ENCODE measurements around the gene PDX1.
A peak's percentile ranks its signal among the peaks of the same experiment; 100 is the strongest.

Gene PDX1

DNA sequence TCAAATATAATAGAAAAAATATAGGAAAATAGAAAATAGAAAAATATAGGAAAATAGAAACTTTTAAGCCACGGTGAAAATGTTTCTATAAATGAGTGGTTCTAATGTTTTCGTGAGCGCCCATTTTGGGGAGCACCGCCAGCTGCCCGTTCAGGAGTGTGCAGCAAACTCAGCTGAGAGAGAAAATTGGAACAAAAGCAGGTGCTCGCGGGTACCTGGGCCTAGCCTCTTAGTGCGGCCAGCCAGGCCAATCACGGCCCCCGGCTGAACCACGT is 204 bp upstream of the PDX1 start:
- Histone ChIP-seq H2AFZ (no peak overlapping the region), H3K36me3 (ENCODE audit: control insufficient read depth, insufficient read depth, low read length) (no peaks in the 10 kb centered on the region), H3K9ac (no peak overlapping the region), H3K4me1 (no peaks in the 10 kb centered on the region), H3K9me3 (ENCODE audit: control insufficient read depth, low read length) (no peaks in the 10 kb centered on the region), H3K27ac (no peak overlapping the region), H3K4me3 (ENCODE audit: low read depth, low read length) (peak overlapping the region; percentile 49), H3K27me3 (ENCODE audit: control insufficient read depth, insufficient read depth, low read length) (peaks cover 30% of the 10 kb centered on the region), H3K79me2 (no peaks in the 10 kb centered on the region), H3K4me2 (ENCODE audit: low read length) (peak overlapping the region; percentile 80)
- TF ChIP-seq, protein P1, sequence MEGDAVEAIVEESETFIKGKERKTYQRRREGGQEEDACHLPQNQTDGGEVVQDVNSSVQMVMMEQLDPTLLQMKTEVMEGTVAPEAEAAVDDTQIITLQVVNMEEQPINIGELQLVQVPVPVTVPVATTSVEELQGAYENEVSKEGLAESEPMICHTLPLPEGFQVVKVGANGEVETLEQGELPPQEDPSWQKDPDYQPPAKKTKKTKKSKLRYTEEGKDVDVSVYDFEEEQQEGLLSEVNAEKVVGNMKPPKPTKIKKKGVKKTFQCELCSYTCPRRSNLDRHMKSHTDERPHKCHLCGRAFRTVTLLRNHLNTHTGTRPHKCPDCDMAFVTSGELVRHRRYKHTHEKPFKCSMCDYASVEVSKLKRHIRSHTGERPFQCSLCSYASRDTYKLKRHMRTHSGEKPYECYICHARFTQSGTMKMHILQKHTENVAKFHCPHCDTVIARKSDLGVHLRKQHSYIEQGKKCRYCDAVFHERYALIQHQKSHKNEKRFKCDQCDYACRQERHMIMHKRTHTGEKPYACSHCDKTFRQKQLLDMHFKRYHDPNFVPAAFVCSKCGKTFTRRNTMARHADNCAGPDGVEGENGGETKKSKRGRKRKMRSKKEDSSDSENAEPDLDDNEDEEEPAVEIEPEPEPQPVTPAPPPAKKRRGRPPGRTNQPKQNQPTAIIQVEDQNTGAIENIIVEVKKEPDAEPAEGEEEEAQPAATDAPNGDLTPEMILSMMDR (IDR thresholded peaks at IDR 0.05): no peak

DNA sequence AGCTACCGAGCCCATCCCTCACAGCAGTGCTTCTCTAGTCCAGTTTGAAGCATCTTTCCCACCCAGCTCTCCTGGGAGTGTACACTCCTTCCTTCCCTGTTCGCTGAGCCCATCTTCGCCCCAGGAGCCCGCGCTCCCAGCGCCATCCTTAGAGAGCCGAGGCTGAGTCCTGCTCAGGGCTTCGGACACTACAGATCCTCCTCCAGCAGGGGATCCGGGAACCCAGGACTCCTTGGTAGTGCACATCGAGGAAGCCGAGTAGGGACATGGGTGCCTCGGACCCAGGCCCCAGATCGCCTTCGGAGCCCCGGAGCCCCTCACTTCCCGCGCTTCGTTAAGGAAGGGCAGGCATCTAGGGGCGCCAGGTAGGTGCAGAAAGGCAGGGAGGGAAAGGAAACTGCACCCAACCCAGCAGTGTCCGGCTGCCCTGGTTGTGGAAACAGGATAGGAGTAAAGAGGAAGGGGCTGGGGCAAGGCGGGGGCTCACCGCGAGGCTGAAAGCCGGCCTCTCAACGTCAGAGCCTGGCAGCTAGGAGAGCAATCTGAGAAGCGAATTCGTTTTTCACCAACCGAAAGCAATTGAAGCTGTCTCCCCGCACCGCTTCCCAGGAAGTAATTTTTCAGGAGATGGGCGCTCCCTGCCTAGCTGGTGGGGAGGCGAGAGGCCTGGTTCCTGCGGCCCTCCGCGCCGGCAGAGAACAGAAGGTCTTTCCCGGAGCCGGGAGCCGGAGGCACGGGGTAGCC is 1.0 kb downstream of the PDX1 start:
- Histone ChIP-seq H3K36me3 (ENCODE audit: control insufficient read depth, insufficient read depth, low read length) (no peaks in the 10 kb centered on the region), H3K79me2 (no peaks in the 10 kb centered on the region), H3K27ac (no peak overlapping the region), H3K27me3 (ENCODE audit: control insufficient read depth, insufficient read depth, low read length) (peaks cover 29% of the 10 kb centered on the region), H3K4me1 (no peaks in the 10 kb centered on the region), H3K4me3 (ENCODE audit: low read depth, low read length) (peak overlapping the region; percentile 39), H3K9me3 (ENCODE audit: control insufficient read depth, low read length) (no peaks in the 10 kb centered on the region), H3K9ac (no peak overlapping the region), H2AFZ (peak overlapping the region; percentile 33), H3K4me2 (ENCODE audit: low read length) (peak overlapping the region; percentile 80)
- TF ChIP-seq, protein P1 (IDR thresholded peaks at IDR 0.05): no peak

DNA sequence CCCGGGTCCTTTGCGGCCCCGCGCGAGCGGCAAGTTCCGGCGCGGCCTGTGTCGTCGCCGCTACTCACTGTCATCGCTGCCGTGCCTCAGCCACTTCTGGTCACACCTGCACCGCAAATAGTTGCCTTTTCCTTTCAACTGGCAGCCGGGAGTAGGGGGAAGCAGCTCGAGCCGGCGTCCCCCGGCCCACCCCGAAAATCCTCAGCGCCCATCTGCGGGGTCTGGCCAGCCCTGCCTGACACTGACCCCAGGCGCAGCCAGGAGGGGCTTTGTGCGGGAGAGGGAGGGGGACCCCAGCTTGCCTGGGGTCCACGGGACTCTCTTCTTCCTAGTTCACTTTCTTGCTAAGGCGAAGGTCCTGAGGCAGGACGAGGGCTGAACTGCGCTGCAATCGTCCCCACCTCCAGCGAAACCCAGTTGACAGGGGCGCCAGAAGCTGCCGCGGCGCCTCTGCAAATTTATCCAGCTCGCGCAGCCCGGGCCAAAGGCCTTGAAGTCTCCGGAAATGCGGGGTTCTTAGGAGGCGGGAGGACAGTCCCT is 1.7 kb downstream of the PDX1 start:
- Histone ChIP-seq H3K36me3 (ENCODE audit: control insufficient read depth, insufficient read depth, low read length) (no peaks in the 10 kb centered on the region), H2AFZ (peak overlapping the region; percentile 33), H3K27ac (no peak overlapping the region), H3K4me3 (ENCODE audit: low read depth, low read length) (peak overlapping the region; percentile 39), H3K9me3 (ENCODE audit: control insufficient read depth, low read length) (no peaks in the 10 kb centered on the region), H3K4me2 (ENCODE audit: low read length) (peak overlapping the region; percentile 80), H3K9ac (no peak overlapping the region), H3K4me1 (no peaks in the 10 kb centered on the region), H3K27me3 (ENCODE audit: control insufficient read depth, insufficient read depth, low read length) (peaks cover 27% of the 10 kb centered on the region), H3K79me2 (no peaks in the 10 kb centered on the region)
- TF ChIP-seq, protein P1 (IDR thresholded peaks at IDR 0.05): no peak

DNA sequence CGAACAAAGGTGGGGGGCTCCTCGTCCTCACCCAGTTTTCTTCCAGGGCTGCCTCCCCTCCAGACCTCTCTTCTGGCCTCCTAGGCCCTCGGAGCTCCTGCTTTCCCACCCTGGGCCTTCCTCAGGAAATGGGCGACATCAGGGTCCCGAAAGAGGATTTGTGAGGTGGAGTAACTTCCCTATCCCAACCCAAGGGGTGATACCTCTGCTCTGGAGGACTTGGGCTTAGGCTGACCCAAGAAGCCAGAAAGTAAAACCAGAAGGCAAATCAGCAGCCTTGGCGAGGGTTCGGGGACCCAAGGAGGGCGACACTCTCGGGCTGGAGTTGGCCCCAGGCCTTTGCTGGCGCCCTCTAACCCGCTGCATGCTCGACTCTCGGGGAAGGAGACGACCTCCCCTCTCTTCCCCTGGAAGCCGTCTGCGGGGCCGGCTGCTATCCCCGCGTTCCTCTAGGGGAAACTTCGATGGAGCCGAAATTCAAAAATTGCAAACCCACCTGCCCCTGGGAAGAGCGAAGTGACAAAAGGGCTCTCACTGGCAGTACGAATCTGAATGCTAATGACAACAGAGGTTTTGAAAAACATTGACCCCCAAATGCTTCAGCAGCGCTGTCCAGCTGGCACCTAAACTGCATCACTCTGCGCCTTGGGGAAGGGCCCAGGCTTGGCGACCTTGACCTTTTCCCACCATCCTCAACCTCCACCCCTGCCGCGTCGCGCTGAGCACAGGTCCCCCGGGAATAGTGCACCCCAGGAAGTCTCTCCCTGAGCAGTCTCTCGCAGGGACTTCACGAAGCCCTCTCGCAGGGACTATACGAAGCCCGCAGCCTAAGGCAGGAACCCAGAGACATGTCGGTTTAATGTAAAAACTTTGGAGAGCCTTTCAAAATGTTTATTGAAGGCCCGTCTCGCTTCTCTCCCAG is 2.4 kb downstream of the PDX1 start:
- Histone ChIP-seq H3K36me3 (ENCODE audit: control insufficient read depth, insufficient read depth, low read length) (no peaks in the 10 kb centered on the region), H3K9me3 (ENCODE audit: control insufficient read depth, low read length) (no peaks in the 10 kb centered on the region), H3K4me1 (no peaks in the 10 kb centered on the region), H3K79me2 (no peaks in the 10 kb centered on the region), H3K27me3 (ENCODE audit: control insufficient read depth, insufficient read depth, low read length) (peaks cover 29% of the 10 kb centered on the region), H3K9ac (no peak overlapping the region), H3K4me3 (ENCODE audit: low read depth, low read length) (no peak overlapping the region), H3K27ac (no peak overlapping the region), H3K4me2 (ENCODE audit: low read length) (no peak overlapping the region), H2AFZ (no peak overlapping the region)
- TF ChIP-seq, protein P1 (IDR thresholded peaks at IDR 0.05): no peak

All from parathyroid adenoma (tissue), 2 donors.